Upper lobe of left lung (tissue), 4 donors: ENCODE measurements around the gene ARG2.

Experiments
- EP300 ChIP-seq, 4 donors: sonication (generic); formaldehyde crosslinking; IDR thresholded peaks; one replicate each; pipeline ENCODE4 v1.5.1; 2017; ENCODE audit warnings: antibody characterized with exemption in 4 of 4, control low read depth in 2 of 4
- TF ChIP-seq, protein P1 (sequence below), 6 experiments: fragments of 450-650 bp in 4 of 6; fragments of 200-600 bp in 2 of 6; sonication (generic) in 2 of 6; IDR thresholded peaks; one replicate each; pipeline ENCODE4 v1.5.1; 2016 to 2019; ENCODE audit warnings: antibody characterized with exemption in 6 of 6

DNA sequence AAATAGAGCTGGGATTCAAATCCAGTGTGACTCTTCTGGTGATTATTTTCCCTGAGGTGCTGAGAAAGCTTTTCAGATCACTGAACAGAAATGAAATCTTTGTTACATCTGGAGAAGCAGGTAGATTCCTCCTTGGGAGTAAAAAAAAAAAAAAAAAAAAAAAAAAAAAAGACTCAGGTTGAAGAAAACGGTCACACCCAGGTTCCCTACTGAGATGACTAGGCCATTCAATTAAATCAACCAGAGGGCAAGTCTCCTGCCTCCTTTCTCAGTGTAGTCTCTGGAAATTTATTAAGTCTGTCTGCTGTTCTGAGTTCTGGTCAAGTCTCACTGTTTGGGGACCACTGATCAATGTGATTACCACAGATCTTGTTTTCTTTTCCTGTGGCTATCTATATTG is 24.0 kb downstream of the ARG2 start:
- TF ChIP-seq EP300 (IDR thresholded peaks at IDR 0.05): no peak
- TF ChIP-seq, protein P1, sequence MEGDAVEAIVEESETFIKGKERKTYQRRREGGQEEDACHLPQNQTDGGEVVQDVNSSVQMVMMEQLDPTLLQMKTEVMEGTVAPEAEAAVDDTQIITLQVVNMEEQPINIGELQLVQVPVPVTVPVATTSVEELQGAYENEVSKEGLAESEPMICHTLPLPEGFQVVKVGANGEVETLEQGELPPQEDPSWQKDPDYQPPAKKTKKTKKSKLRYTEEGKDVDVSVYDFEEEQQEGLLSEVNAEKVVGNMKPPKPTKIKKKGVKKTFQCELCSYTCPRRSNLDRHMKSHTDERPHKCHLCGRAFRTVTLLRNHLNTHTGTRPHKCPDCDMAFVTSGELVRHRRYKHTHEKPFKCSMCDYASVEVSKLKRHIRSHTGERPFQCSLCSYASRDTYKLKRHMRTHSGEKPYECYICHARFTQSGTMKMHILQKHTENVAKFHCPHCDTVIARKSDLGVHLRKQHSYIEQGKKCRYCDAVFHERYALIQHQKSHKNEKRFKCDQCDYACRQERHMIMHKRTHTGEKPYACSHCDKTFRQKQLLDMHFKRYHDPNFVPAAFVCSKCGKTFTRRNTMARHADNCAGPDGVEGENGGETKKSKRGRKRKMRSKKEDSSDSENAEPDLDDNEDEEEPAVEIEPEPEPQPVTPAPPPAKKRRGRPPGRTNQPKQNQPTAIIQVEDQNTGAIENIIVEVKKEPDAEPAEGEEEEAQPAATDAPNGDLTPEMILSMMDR (IDR thresholded peaks at IDR 0.05): no peak
